Measurements from ENCODE around the gene SIGLEC14.

- TF ChIP-seq EZH2 (IDR thresholded peaks at IDR 0.05) = no peak
- TF ChIP-seq FOXP2 (optimal IDR thresholded peaks at IDR 0.05; ENCODE audit: control extremely low read depth, extremely low read length, insufficient read depth) = no peak
Observed at GRCh38 chr19:51691074-51691583, 44.5 kb upstream of the SIGLEC14 start.

Measured in SK-N-MC (cell line).